D721Med (cell line): ENCODE data around the gene PHC3.
A peak's percentile ranks its signal among the peaks of the same experiment; 100 is the strongest.

ENCODE experiments used
- DNase-seq: peaks from one replicate; pipeline ENCODE4 v3.0.0; 2011; ENCODE audit warnings: low spot score; ENCODE audit not compliant: insufficient read length
- FAIRE-seq: peaks from 2 replicates; lab custom pipeline; 2011; peaks lifted over from hg19 to GRCh38; lab: Jason Lieb, UNC
- CTCF ChIP-seq: IDR thresholded peaks from 2 replicates; pipeline ENCODE4 v1.5.1; 2012; ENCODE audit warnings: mild to moderate bottlenecking, control low read depth; ENCODE audit not compliant: insufficient read depth; ENCODE audit errors: missing control alignments

The PHC3 gene

GRCh38 chr3:170180908-170181885, at the start of gene PHC3:
Gene PHC3 (minus strand): TSS chr3:170181733. CDS start chr3:170181715, 18 bp downstream.
- peak; percentile 94 for DNase-seq
- no peak for FAIRE-seq
- TF ChIP-seq CTCF = no peak

- no peak for TF ChIP-seq CTCF
- FAIRE-seq (no peak), DNase-seq (no peak)
These were observed 46.7 kb upstream of the PHC3 start for GRCh38 chr3:170228093-170228766.

GRCh38 chr3:170226426-170226960, 45.0 kb upstream of the PHC3 start:
- DNase-seq = no peak

GRCh38 chr3:170225166-170225565, 43.6 kb upstream of the PHC3 start:
- DNase-seq = no peak
- no peak for FAIRE-seq
- TF ChIP-seq CTCF = no peak

More at GRCh38 chr3:170226426-170226960, 45.0 kb upstream of the PHC3 start:
- no peak for FAIRE-seq
- TF ChIP-seq CTCF = no peak

- peak; percentile 46 for FAIRE-seq
- no peak for DNase-seq
- no peak for TF ChIP-seq CTCF
These were observed 41.4 kb upstream of the PHC3 start for GRCh38 chr3:170222647-170223541.

GRCh38 chr3:170221924-170222646, 40.6 kb upstream of the PHC3 start, which contains the start of gene PRKCI:
Gene PRKCI (plus strand): TSS chr3:170222424. CDS start chr3:170222670, 246 bp downstream.
- FAIRE-seq (no peak), DNase-seq (peak; percentile 94)
- TF ChIP-seq CTCF = no peak
